Skeletal muscle tissue (tissue), 4 donors: ENCODE results near the gene PSRC1. TPM values are rescaled to one million over a fixed set of nuclear protein-coding genes. Genes with fewer than 3 reads are reported as not detected.

Source experiments
- H3K27ac ChIP-seq: one replicate; pipeline ENCODE4 v1.7.0; 2013; ENCODE audit warnings: mild to moderate bottlenecking, low read depth, low read length, inconsistent platforms
- H3K27me3 ChIP-seq, 3 donors: one replicate each; pipeline ENCODE4 v1.7.0; 2013; ENCODE audit warnings: low read length in 3 of 3; ENCODE audit not compliant: control insufficient read depth in 3 of 3, insufficient read depth in 3 of 3
- H3K36me3 ChIP-seq, 3 donors: one replicate each; pipeline ENCODE4 v1.7.0; 2013; ENCODE audit warnings: low read length in 3 of 3; ENCODE audit not compliant: control insufficient read depth in 3 of 3, insufficient read depth in 3 of 3
- H3K4me1 ChIP-seq, 3 donors: one replicate each; pipeline ENCODE4 v1.7.0; 2013; ENCODE audit warnings: low read length in 3 of 3, mild to moderate bottlenecking in 3 of 3; ENCODE audit not compliant: control insufficient read depth in 3 of 3, insufficient read depth in 3 of 3
- H3K4me3 ChIP-seq, 3 donors: one replicate each; pipeline ENCODE4 v1.7.0; 2013; ENCODE audit warnings: low read length in 3 of 3
- H3K9ac ChIP-seq, 3 donors: one replicate each; pipeline ENCODE4 v1.7.0; 2013; ENCODE audit warnings: low read length in 3 of 3, mild to moderate bottlenecking in 3 of 3, moderate library complexity in 2 of 3, low read depth in 1 of 3
- H3K9me3 ChIP-seq, 3 donors: one replicate each; pipeline ENCODE4 v1.7.0; 2013; ENCODE audit warnings: low read length in 3 of 3; ENCODE audit not compliant: control insufficient read depth in 3 of 3
- total RNA-seq: library from RNA; depleted of rRNA; stranded (reverse); fragments of >200 nt; gene quantifications from one replicate; pipeline ENCODE4 v1.2.3, GENCODE V29; 2014
- donor health status: Osteomylitis.

The PSRC1 gene
- total RNA-seq, 1 donor from 2014 or later, result 1.6 TPM

- H3K4me3 ChIP-seq, result peak overlapping the region in 1 of 3 donors; percentile 36
- H3K4me1 ChIP-seq, result peaks cover 27 to 47% (median 32%) of the 10 kb centered on the region in 3 donors
- H3K9me3 ChIP-seq, result no peaks in the 10 kb centered on the region
- H3K36me3 ChIP-seq, result peaks cover 0 to 6% (median 2%) of the 10 kb centered on the region in 3 donors
- peaks cover 0 to 3% (median 0%) of the 10 kb centered on the region in 3 donors for H3K27me3 ChIP-seq
- no peak overlapping the region for H3K27ac ChIP-seq
- H3K9ac ChIP-seq, result peak overlapping the region in 2 of 3 donors; percentile 6 to 60
Measured at GRCh38 chr1:109254621-109255096, 28.3 kb downstream of the PSRC1 start.

GRCh38 chr1:109253803-109254620 lies 28.9 kb downstream of the PSRC1 start:
- H3K4me1 ChIP-seq, result peaks cover 29 to 50% (median 35%) of the 10 kb centered on the region in 3 donors
- peaks cover 0 to 2% (median 2%) of the 10 kb centered on the region in 3 donors for H3K36me3 ChIP-seq
- peaks cover 0 to 3% (median 0%) of the 10 kb centered on the region in 3 donors for H3K27me3 ChIP-seq
- H3K4me3 ChIP-seq, result peak overlapping the region; percentile 22 to 38 (median 36)
- H3K9me3 ChIP-seq, result no peaks in the 10 kb centered on the region
- peak overlapping the region; percentile 45 to 61 (median 60) for H3K9ac ChIP-seq
- peak overlapping the region; percentile 69 for H3K27ac ChIP-seq

GRCh38 chr1:109252893-109253802 lies 29.8 kb downstream of the PSRC1 start:
- H3K27me3 ChIP-seq, result peaks cover 0 to 3% (median 0%) of the 10 kb centered on the region in 3 donors
- peak overlapping the region; percentile 69 for H3K27ac ChIP-seq
- H3K9me3 ChIP-seq, result no peaks in the 10 kb centered on the region
- H3K4me3 ChIP-seq, result peak overlapping the region in 1 of 3 donors; percentile 38
- peaks cover 0 to 2% (median under 1%) of the 10 kb centered on the region in 3 donors for H3K36me3 ChIP-seq
- H3K9ac ChIP-seq, result peak overlapping the region; percentile 45 to 61 (median 60)
- peaks cover 32 to 57% (median 37%) of the 10 kb centered on the region in 3 donors for H3K4me1 ChIP-seq

GRCh38 chr1:109252167-109252892 lies 30.6 kb downstream of the PSRC1 start:
- Histone ChIP-seq H3K9ac (no peak overlapping the region), H3K36me3 (peaks cover 0 to 2% (median 0%) of the 10 kb centered on the region in 3 donors), H3K4me1 (peaks cover 32 to 57% (median 37%) of the 10 kb centered on the region in 3 donors), H3K27me3 (peaks cover 0 to 3% (median 0%) of the 10 kb centered on the region in 3 donors), H3K4me3 (no peak overlapping the region), H3K27ac (no peak overlapping the region), H3K9me3 (no peaks in the 10 kb centered on the region)

- Histone ChIP-seq H3K36me3 (peaks cover 0 to 2% (median 0%) of the 10 kb centered on the region in 3 donors), H3K4me3 (no peak overlapping the region), H3K9ac (no peak overlapping the region), H3K9me3 (no peaks in the 10 kb centered on the region), H3K27ac (no peak overlapping the region), H3K4me1 (peaks cover 32 to 57% (median 37%) of the 10 kb centered on the region in 3 donors), H3K27me3 (peaks cover 0 to 3% (median 0%) of the 10 kb centered on the region in 3 donors)
Measured at GRCh38 chr1:109251277-109252166, 31.4 kb downstream of the PSRC1 start.

GRCh38 chr1:109250454-109251276 lies 32.3 kb downstream of the PSRC1 start:
- Histone ChIP-seq H3K9ac (peak overlapping the region; percentile 4 to 68 (median 50)), H3K9me3 (no peaks in the 10 kb centered on the region), H3K36me3 (peaks cover 0 to 2% (median 0%) of the 10 kb centered on the region in 3 donors), H3K4me3 (peak overlapping the region; percentile 48 to 60 (median 57)), H3K27me3 (peaks cover 0 to 3% (median 0%) of the 10 kb centered on the region in 3 donors), H3K27ac (no peak overlapping the region), H3K4me1 (peaks cover 32 to 50% (median 39%) of the 10 kb centered on the region in 3 donors)

- Histone ChIP-seq H3K27me3 (peaks cover 0 to 3% (median 0%) of the 10 kb centered on the region in 3 donors), H3K9ac (peak overlapping the region; percentile 4 to 68 (median 50)), H3K4me1 (peaks cover 25 to 44% (median 32%) of the 10 kb centered on the region in 3 donors), H3K9me3 (no peaks in the 10 kb centered on the region), H3K36me3 (peaks cover 0 to 2% (median 0%) of the 10 kb centered on the region in 3 donors), H3K4me3 (peak overlapping the region; percentile 48 to 65 (median 57)), H3K27ac (no peak overlapping the region)
Measured at GRCh38 chr1:109249654-109250401, 33.1 kb downstream of the PSRC1 start.
